CD14-positive monocyte (primary cell): Measurements from ENCODE around the gene CNST. TPM values are rescaled to one million over a fixed set of nuclear protein-coding genes. Genes with fewer than 3 reads are reported as not detected.

Source experiments
- DNase-seq, 3 donors: peaks; one replicate each; pipeline ENCODE4 v3.0.0-alpha.2; 2011 to 2022
- H2AFZ ChIP-seq: 2 replicates; pipeline ENCODE4 v1.6.0; 2012; ENCODE audit warnings: mild to moderate bottlenecking, low read depth, low read length, inconsistent platforms; ENCODE audit not compliant: insufficient read depth, poor library complexity, severe bottlenecking
- H3K27ac ChIP-seq, 2 donors: 1 replicate in 1 of 2; 2 replicates in 1 of 2; pipeline ENCODE4 v1.5.1; 2012 to 2013; ENCODE audit warnings: low read length in 2 of 2, control low read depth in 1 of 2, inconsistent platforms in 1 of 2, low read depth in 1 of 2, mild to moderate bottlenecking in 1 of 2
- H3K27me3 ChIP-seq, 2 donors: one replicate each; pipeline versions ENCODE4 v1.6.0 to v1.6.1; 2011 to 2013; ENCODE audit warnings: low read length in 2 of 2; ENCODE audit not compliant: control insufficient read depth in 2 of 2, insufficient read depth in 2 of 2
- H3K36me3 ChIP-seq, 2 donors: replicated peaks in 1 of 2; 1 replicate in 1 of 2; 2 replicates in 1 of 2; pipeline versions ENCODE4 v1.5.1 to v1.6.1; 2012 to 2013; ENCODE audit warnings: low read length in 2 of 2, control low read depth in 1 of 2, inconsistent platforms in 1 of 2, mild to moderate bottlenecking in 1 of 2; ENCODE audit not compliant: insufficient read depth in 2 of 2, control insufficient read depth in 1 of 2
- H3K4me1 ChIP-seq, 2 donors: 1 replicate in 1 of 2; 2 replicates in 1 of 2; pipeline versions ENCODE4 v1.5.1 to v1.6.1; 2012 to 2013; ENCODE audit warnings: low read length in 2 of 2, control low read depth in 1 of 2, inconsistent platforms in 1 of 2, mild to moderate bottlenecking in 1 of 2, moderate library complexity in 1 of 2; ENCODE audit not compliant: insufficient read depth in 2 of 2, control insufficient read depth in 1 of 2
- H3K4me2 ChIP-seq: replicated peaks from 2 replicates; pipeline ENCODE3; 2012; ENCODE audit warnings: low read length, moderate library complexity, mild to moderate bottlenecking; ENCODE audit not compliant: poor library complexity, severe bottlenecking; ENCODE audit errors: extremely low read depth
- H3K4me3 ChIP-seq, 3 experiments: fragments of 200-600 bp in 1 of 3; sonication (generic) in 1 of 3; replicated peaks in 1 of 3; 1 replicate in 2 of 3; 2 replicates in 1 of 3; pipeline ENCODE4 v1.5.1; 2011 to 2013; ENCODE audit warnings: low read length in 3 of 3, mild to moderate bottlenecking in 3 of 3, control low read depth in 2 of 3, low read depth in 2 of 3, inconsistent platforms in 1 of 3, moderate library complexity in 1 of 3
- H3K79me2 ChIP-seq: 2 replicates; pipeline ENCODE4 v1.6.0; 2012; ENCODE audit warnings: mild to moderate bottlenecking, control low read depth, inconsistent platforms, low read length, moderate library complexity; ENCODE audit not compliant: insufficient read depth
- H3K9ac ChIP-seq: 2 replicates; pipeline ENCODE4 v1.6.0; 2017; ENCODE audit warnings: low read length, mild to moderate bottlenecking; ENCODE audit not compliant: insufficient read depth, poor library complexity, severe bottlenecking
- H3K9me3 ChIP-seq, 2 donors: replicated peaks in 1 of 2; 1 replicate in 1 of 2; 2 replicates in 1 of 2; pipeline versions ENCODE4 v1.5.1 to v1.6.1; 2012 to 2013; ENCODE audit warnings: low read length in 2 of 2, control low read depth in 1 of 2; ENCODE audit not compliant: control insufficient read depth in 1 of 2, insufficient read depth in 1 of 2
- H4K20me1 ChIP-seq: 2 replicates; pipeline ENCODE4 v1.6.0; 2012; ENCODE audit warnings: mild to moderate bottlenecking, low read length, control low read depth, moderate library complexity; ENCODE audit not compliant: insufficient read depth
- H3K27ac Mint-ChIP-seq, 7 donors: one replicate each; pipeline ENCODE4 v1.8.0; 2020; ENCODE audit warnings: mild to moderate bottlenecking in 7 of 7, mixed read lengths in 7 of 7, moderate library complexity in 6 of 7, inconsistent platforms in 2 of 7
- H3K27me3 Mint-ChIP-seq, 3 donors: one replicate each; pipeline ENCODE4 v1.8.0; 2021 to 2022; ENCODE audit warnings: low read depth in 3 of 3, mild to moderate bottlenecking in 3 of 3, mixed read lengths in 3 of 3, moderate library complexity in 3 of 3, inconsistent platforms in 1 of 3
- H3K36me3 Mint-ChIP-seq, 2 donors: one replicate each; pipeline ENCODE4 v1.8.0; 2020; ENCODE audit warnings: mixed read lengths in 2 of 2, inconsistent platforms in 1 of 2, mild to moderate bottlenecking in 1 of 2
- H3K4me1 Mint-ChIP-seq: one replicate; pipeline ENCODE4 v1.8.0; 2020; ENCODE audit warnings: mild to moderate bottlenecking, mixed read lengths
- H3K4me3 Mint-ChIP-seq, 2 donors: one replicate each; pipeline ENCODE4 v1.8.0; 2020; ENCODE audit warnings: mild to moderate bottlenecking in 2 of 2, mixed read lengths in 2 of 2, moderate library complexity in 1 of 2
- H3K9me3 Mint-ChIP-seq, 7 donors: one replicate each; pipeline ENCODE4 v1.8.0; 2020 to 2022; ENCODE audit warnings: mixed read lengths in 7 of 7, mild to moderate bottlenecking in 6 of 7, moderate library complexity in 6 of 7, inconsistent platforms in 2 of 7
- CTCF ChIP-seq: fragments of 200-600 bp; IDR thresholded peaks from one replicate; pipeline ENCODE4 v1.8.0; 2022; ENCODE audit warnings: antibody characterized with exemption, mild to moderate bottlenecking
- WGBS: methylation state at CpG from one replicate; pipeline ENCODE4 v1.1.5; 2013; ENCODE audit warnings: missing lambda C conversion rate; ENCODE audit not compliant: insufficient coverage; 5-methylcytosine and 5-hydroxymethylcytosine counted together
- intact Hi-C, 2 donors: fragments of 100-400 bp; cut with micrococcal nuclease; formaldehyde crosslinking; loops; one replicate each; pipeline versions ENCODE4 v1.15.0 to v1.15.1; 2023
- polyA plus RNA-seq, 3 donors: library from polyadenylated mRNA; depleted of rRNA in 1 of 3; unstranded in 2 of 3; stranded (reverse) in 1 of 3; fragments of 300-500 nt in 2 of 3; fragments of >200 nt in 1 of 3; fragmentation: Illumina TruSeq in 2 of 3; gene quantifications; 1 replicate in 2 of 3; 2 replicates in 1 of 3; pipeline ENCODE4 v1.2.3, GENCODE V29; 2012 to 2021

The CNST gene
- polyA plus RNA-seq, 3 donors, result 11.0 to 14.1 (median 13.7) TPM

- peaks cover 50 to 75% of the 10 kb centered on the region in 2 donors for H3K36me3 ChIP-seq
- H3K4me1 ChIP-seq, result no peaks in the 10 kb centered on the region
- no peak overlapping the region for H2AFZ ChIP-seq
- H3K27me3 Mint-ChIP-seq, result no peaks in the 10 kb centered on the region
- intact Hi-C loops, result no loop called here
- no peaks in the 10 kb centered on the region for H3K79me2 ChIP-seq
- H3K4me3 ChIP-seq, result no peak overlapping the region
- no peaks in the 10 kb centered on the region for H3K27me3 ChIP-seq
- no peaks in the 10 kb centered on the region for H4K20me1 ChIP-seq
- peak overlapping the region in 1 of 7 donors; percentile 1 for H3K27ac Mint-ChIP-seq
- DNase-seq, result no peak
- no peak overlapping the region for H3K9ac ChIP-seq
- no peaks in the 10 kb centered on the region for H3K9me3 ChIP-seq
- H3K4me1 Mint-ChIP-seq, result peaks cover 6% of the 10 kb centered on the region
- peaks cover 52 to 56% of the 10 kb centered on the region in 2 donors for H3K36me3 Mint-ChIP-seq
- H3K9me3 Mint-ChIP-seq, result peaks cover 0 to 3% (median 0%) of the 10 kb centered on the region in 7 donors
- no peak for TF ChIP-seq CTCF
- no peak overlapping the region for H3K4me2 ChIP-seq
- H3K27ac ChIP-seq, result no peak overlapping the region
- H3K4me3 Mint-ChIP-seq, result no peak overlapping the region
- WGBS, result 98% methylated on average over 4 of the region's 8 CpGs
Observed at GRCh38 chr1:246647513-246647912, 81.3 kb downstream of the CNST start.

DNA sequence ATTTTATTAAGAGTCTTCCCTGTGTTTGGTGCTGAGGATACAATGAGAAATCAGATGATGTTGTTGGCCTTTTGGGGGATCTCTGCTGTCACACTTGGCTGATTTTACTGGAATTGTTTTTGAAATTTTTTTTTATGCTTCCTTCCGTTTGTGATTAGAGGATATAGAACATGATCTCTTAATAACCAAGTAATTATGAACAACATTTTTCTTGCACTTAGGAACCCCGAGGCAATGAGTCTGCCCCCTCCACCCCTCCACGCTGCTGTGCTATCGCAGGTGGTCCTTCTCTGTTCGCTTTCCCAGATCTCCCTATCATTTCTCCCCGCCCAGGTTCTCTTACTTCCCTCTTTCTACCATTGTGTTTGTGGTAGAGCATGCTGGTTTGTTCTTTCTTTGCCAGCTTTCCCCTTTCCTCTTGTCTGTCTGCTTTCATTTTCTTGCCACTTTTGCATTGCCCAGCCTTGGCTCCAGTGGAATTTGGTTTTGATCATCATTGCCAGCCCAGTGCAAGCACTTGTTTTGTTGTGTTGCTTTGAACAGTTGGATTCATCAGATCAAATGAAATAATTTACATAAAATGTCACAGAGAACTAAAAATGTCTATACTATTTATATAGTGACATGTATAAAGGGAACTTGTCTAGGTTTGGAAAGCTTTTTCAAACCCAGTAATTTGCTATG is 84.9 kb downstream of the CNST start:
- no peak overlapping the region for H3K4me2 ChIP-seq
- no peaks in the 10 kb centered on the region for H3K27me3 ChIP-seq
- no peaks in the 10 kb centered on the region for H3K9me3 ChIP-seq
- H3K4me1 ChIP-seq, result no peaks in the 10 kb centered on the region
- peak overlapping the region in 4 of 7 donors; percentile 2 to 59 (median 50) for H3K27ac Mint-ChIP-seq
- WGBS, result 14% methylated on average over 1 of the region's 6 CpGs
- peaks cover 44 to 45% of the 10 kb centered on the region in 2 donors for H3K36me3 Mint-ChIP-seq
- peaks cover 6% of the 10 kb centered on the region for H3K4me1 Mint-ChIP-seq
- peaks cover 43 to 67% of the 10 kb centered on the region in 2 donors for H3K36me3 ChIP-seq
- no peak overlapping the region for H3K4me3 ChIP-seq
- no peak overlapping the region for H2AFZ ChIP-seq
- H3K9me3 Mint-ChIP-seq, result no peaks in the 10 kb centered on the region
- no peaks in the 10 kb centered on the region for H4K20me1 ChIP-seq
- no peak overlapping the region for H3K9ac ChIP-seq
- peak overlapping the region in 1 of 2 donors; percentile 22 for H3K27ac ChIP-seq
- H3K4me3 Mint-ChIP-seq, result no peak overlapping the region
- H3K27me3 Mint-ChIP-seq, result no peaks in the 10 kb centered on the region
- intact Hi-C loops, result no loop called here
- H3K79me2 ChIP-seq, result no peaks in the 10 kb centered on the region
- TF ChIP-seq CTCF, result no peak
- DNase-seq, result no peak
